Lower leg skin (tissue), 4 donors: ENCODE results near the gene NTRK2. TPM values are rescaled to one million over a fixed set of nuclear protein-coding genes. Genes with fewer than 3 reads are reported as not detected.

Experiments
- DNase-seq, 2 donors: peaks; one replicate each; pipeline ENCODE4 v3.0.0-alpha.2; 2019; ENCODE audit warnings: low spot score in 2 of 2
- H3K4me3 ChIP-seq: fragments of 200-600 bp; sonication (generic); 2 replicates; pipeline ENCODE4 v1.5.1; 2017; ENCODE audit warnings: mild to moderate bottlenecking, low read depth; ENCODE audit not compliant: poor library complexity, severe bottlenecking
- CTCF ChIP-seq, 3 donors: fragments of 450-650 bp; IDR thresholded peaks; one replicate each; pipeline ENCODE4 v1.5.1; 2016; ENCODE audit warnings: antibody characterized with exemption in 3 of 3, mild to moderate bottlenecking in 3 of 3, moderate library complexity in 2 of 3
- POLR2A ChIP-seq, 2 donors: fragments of 450-650 bp; IDR thresholded peaks; one replicate each; pipeline ENCODE4 v1.6.1; 2016 to 2017; ENCODE audit warnings: antibody characterized with exemption in 2 of 2, mild to moderate bottlenecking in 1 of 2, moderate library complexity in 1 of 2
- WGBS, 2 donors: methylation state at CpG; one replicate each; pipeline ENCODE4 v1.1.5; 2018; 5-methylcytosine and 5-hydroxymethylcytosine counted together
- intact Hi-C: fragments of 100-400 bp; cut with DNase I; formaldehyde crosslinking; loops from one replicate; pipeline ENCODE4 v1.15.0; 2023; ENCODE audit warnings: low total_unique reads
- total RNA-seq, 4 donors: library from RNA; depleted of rRNA; stranded (reverse); fragments of >200 nt; gene quantifications; one replicate each; pipeline ENCODE4 v1.1.0, GENCODE V29; 2016

NTRK2 gene
- total RNA-seq, 4 donors from 2014 or later, result 6.2 to 16.3 (median 10.3) TPM

- H3K4me3 ChIP-seq, result peak overlapping the region; percentile 26
- TF ChIP-seq CTCF (IDR thresholded peaks at IDR 0.05) (no peak), POLR2A (IDR thresholded peaks at IDR 0.05) (no peak)
- intact Hi-C loops, result no loop called here
- peak; percentile 30 to 87 for DNase-seq
- 2 to 11% methylated on average over 20 to 27 of the region's 27 CpGs for WGBS, 2 donors
Measured at GRCh38 chr9:84667571-84668195, 1.8 kb upstream of the NTRK2 start.

GRCh38 chr9:84668196-84669012 is 1.1 kb upstream of the NTRK2 start:
- intact Hi-C loops, result no loop called here
- TF ChIP-seq CTCF (IDR thresholded peaks at IDR 0.05) (no peak), POLR2A (IDR thresholded peaks at IDR 0.05) (no peak)
- peak; percentile 46 to 92 for DNase-seq

GRCh38 chr9:84669013-84669287 is 579 bp upstream of the NTRK2 start:
- H3K4me3 ChIP-seq, result peak overlapping the region; percentile 26
- no peak for TF ChIP-seq CTCF (IDR thresholded peaks at IDR 0.05)
- TF ChIP-seq POLR2A (IDR thresholded peaks at IDR 0.05), result no peak
- WGBS, 2 donors, result 0 to 1% methylated on average over 7 of the region's 7 CpGs
- intact Hi-C loops, result no loop called here
- no peak for DNase-seq

More at GRCh38 chr9:84668196-84669012, 1.1 kb upstream of the NTRK2 start:
- peak overlapping the region; percentile 26 for H3K4me3 ChIP-seq
- 0 to 1% methylated on average over 64 to 67 of the region's 76 CpGs for WGBS, 2 donors

GRCh38 chr9:84670138-84671041 is 861 bp downstream of the NTRK2 start:
- H3K4me3 ChIP-seq, result peak overlapping the region; percentile 26
- TF ChIP-seq POLR2A (IDR thresholded peaks at IDR 0.05) (no peak), CTCF (IDR thresholded peaks at IDR 0.05) (no peak)
- intact Hi-C loops, result no loop called here
- DNase-seq, result peak in 1 of 2 donors; percentile 87
- WGBS, 2 donors, result 11 to 14% methylated on average over 15 to 24 of the region's 67 CpGs

- WGBS, 2 donors, result 44 to 47% methylated on average over 9 of the region's 9 CpGs
- H3K4me3 ChIP-seq, result no peak overlapping the region
- TF ChIP-seq CTCF (IDR thresholded peaks at IDR 0.05) (no peak), POLR2A (IDR thresholded peaks at IDR 0.05) (no peak)
- no peak for DNase-seq
- intact Hi-C loops, result no loop called here
Measured at GRCh38 chr9:84671586-84672521, 2.3 kb downstream of the NTRK2 start.
